SKM-1 treated with dmso at 0.1 percent for 144 hours (cell line): ENCODE measurements around the gene TANC1.

Source experiments
- DNase-seq: peaks from one replicate; lab custom pipeline; 2025; ENCODE audit not compliant: unreplicated experiment; lab: John Stamatoyannopoulos, UW

The TANC1 gene

GRCh38 chr2:159243529-159243928 lies 275.1 kb downstream of the TANC1 start:
- no peak for DNase-seq

GRCh38 chr2:159246325-159246988 lies 278.0 kb downstream of the TANC1 start:
- DNase-seq: no peak

GRCh38 chr2:159249990-159250715 lies 281.7 kb downstream of the TANC1 start:
- DNase-seq: peak; percentile 69

GRCh38 chr2:159251296-159252173 lies 283.1 kb downstream of the TANC1 start:
- no peak for DNase-seq

- no peak for DNase-seq
Measured at GRCh38 chr2:159252905-159253304, 284.5 kb downstream of the TANC1 start.

GRCh38 chr2:159256159-159256558 lies 287.7 kb downstream of the TANC1 start:
- no peak for DNase-seq

- no peak for DNase-seq
Measured at GRCh38 chr2:159262226-159262625, 293.8 kb downstream of the TANC1 start.

- DNase-seq: no peak
Measured at GRCh38 chr2:159262904-159263303, 294.5 kb downstream of the TANC1 start.

GRCh38 chr2:159265171-159265576 lies 296.7 kb downstream of the TANC1 start:
- no peak for DNase-seq

- no peak for DNase-seq
Measured at GRCh38 chr2:159266554-159266953, 298.1 kb downstream of the TANC1 start.

- no peak for DNase-seq
Measured at GRCh38 chr2:159267921-159268320, 299.5 kb downstream of the TANC1 start.

- DNase-seq: no peak
Measured at GRCh38 chr2:159270744-159271379, 302.4 kb downstream of the TANC1 start.

GRCh38 chr2:159272156-159272555 lies 303.7 kb downstream of the TANC1 start:
- DNase-seq: no peak

GRCh38 chr2:159275111-159275510 lies 306.7 kb downstream of the TANC1 start:
- DNase-seq: no peak

GRCh38 chr2:159279700-159280099 lies 311.3 kb downstream of the TANC1 start:
- DNase-seq: no peak

- DNase-seq: no peak
Measured at GRCh38 chr2:159281002-159281401, 312.6 kb downstream of the TANC1 start.
